ENCODE results near the gene MGAM2.

Gene MGAM2

DNA sequence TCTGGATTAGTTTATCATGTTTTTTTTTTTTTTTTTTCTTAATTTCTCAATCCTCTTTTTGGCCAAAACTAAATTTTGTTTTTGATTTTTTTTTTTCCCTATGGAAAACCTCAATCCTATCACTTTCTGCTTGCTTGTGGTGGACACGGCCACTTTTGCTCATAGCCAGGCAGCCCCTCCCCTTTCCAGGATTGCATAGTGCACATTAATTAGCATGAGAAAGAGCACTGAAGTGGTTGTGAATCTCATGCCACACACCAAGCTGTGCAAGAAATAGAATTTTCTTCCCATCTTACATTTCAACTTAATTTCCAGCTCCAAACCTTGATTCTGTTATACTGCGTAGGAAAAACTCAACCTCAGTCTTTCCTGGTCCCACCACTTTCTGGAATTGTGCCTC, 34.6 kb downstream of the MGAM2 start:
- in situ Hi-C loops (cut with MboI; ENCODE audit: low pct_unique_long_range_greater_than_20kb, low sequenced_read_pairs, unreplicated experiment) = no loop called here
- TF ChIP-seq, protein P1, sequence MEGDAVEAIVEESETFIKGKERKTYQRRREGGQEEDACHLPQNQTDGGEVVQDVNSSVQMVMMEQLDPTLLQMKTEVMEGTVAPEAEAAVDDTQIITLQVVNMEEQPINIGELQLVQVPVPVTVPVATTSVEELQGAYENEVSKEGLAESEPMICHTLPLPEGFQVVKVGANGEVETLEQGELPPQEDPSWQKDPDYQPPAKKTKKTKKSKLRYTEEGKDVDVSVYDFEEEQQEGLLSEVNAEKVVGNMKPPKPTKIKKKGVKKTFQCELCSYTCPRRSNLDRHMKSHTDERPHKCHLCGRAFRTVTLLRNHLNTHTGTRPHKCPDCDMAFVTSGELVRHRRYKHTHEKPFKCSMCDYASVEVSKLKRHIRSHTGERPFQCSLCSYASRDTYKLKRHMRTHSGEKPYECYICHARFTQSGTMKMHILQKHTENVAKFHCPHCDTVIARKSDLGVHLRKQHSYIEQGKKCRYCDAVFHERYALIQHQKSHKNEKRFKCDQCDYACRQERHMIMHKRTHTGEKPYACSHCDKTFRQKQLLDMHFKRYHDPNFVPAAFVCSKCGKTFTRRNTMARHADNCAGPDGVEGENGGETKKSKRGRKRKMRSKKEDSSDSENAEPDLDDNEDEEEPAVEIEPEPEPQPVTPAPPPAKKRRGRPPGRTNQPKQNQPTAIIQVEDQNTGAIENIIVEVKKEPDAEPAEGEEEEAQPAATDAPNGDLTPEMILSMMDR (IDR thresholded peaks at IDR 0.05; ENCODE audit: extremely low read depth, insufficient read depth, missing control alignments) = no peak
- no peak for DNase-seq (ENCODE audit: low spot score)

GRCh38 chr7:142150356-142150755, 38.8 kb downstream of the MGAM2 start:
- no peak for DNase-seq (ENCODE audit: low spot score)
- in situ Hi-C loops (cut with MboI; ENCODE audit: low pct_unique_long_range_greater_than_20kb, low sequenced_read_pairs, unreplicated experiment) = no loop called here
- TF ChIP-seq, protein P1 (IDR thresholded peaks at IDR 0.05; ENCODE audit: extremely low read depth, insufficient read depth, missing control alignments) = no peak

- in situ Hi-C loops (cut with MboI; ENCODE audit: low pct_unique_long_range_greater_than_20kb, low sequenced_read_pairs, unreplicated experiment) = no loop called here
- DNase-seq (ENCODE audit: low spot score) = no peak
- TF ChIP-seq, protein P1 (IDR thresholded peaks at IDR 0.05; ENCODE audit: extremely low read depth, insufficient read depth, missing control alignments) = no peak
Measured at GRCh38 chr7:142150869-142151268, 39.4 kb downstream of the MGAM2 start.

DNA sequence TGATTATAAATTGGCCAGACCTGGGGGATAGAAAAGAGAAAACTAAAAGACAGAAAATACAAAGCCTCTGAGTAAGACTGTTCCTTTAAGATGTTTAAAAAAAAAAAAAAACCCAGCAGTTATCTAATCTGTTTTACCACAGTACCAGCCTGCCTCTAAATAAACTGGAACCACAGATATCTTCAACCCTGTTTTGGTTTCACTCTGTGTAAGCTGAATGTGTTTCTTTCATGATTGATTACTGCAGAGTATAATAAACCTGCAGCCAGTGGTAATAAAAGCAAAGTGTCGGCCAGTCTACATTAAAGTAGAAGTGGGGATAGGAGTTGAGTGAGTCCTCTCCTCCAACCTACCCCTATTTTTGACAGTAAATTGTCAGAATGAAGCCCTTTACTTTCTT, 40.6 kb downstream of the MGAM2 start:
- in situ Hi-C loops (cut with MboI; ENCODE audit: low pct_unique_long_range_greater_than_20kb, low sequenced_read_pairs, unreplicated experiment) = no loop called here
- peak; percentile 13 for DNase-seq (ENCODE audit: low spot score)
- TF ChIP-seq, protein P1 (IDR thresholded peaks at IDR 0.05; ENCODE audit: extremely low read depth, insufficient read depth, missing control alignments) = no peak

- no peak for DNase-seq (ENCODE audit: low spot score)
- in situ Hi-C loops (cut with MboI; ENCODE audit: low pct_unique_long_range_greater_than_20kb, low sequenced_read_pairs, unreplicated experiment) = no loop called here
- TF ChIP-seq, protein P1 (IDR thresholded peaks at IDR 0.05; ENCODE audit: extremely low read depth, insufficient read depth, missing control alignments) = no peak
Measured at GRCh38 chr7:142153400-142153799, 41.9 kb downstream of the MGAM2 start.

DNA sequence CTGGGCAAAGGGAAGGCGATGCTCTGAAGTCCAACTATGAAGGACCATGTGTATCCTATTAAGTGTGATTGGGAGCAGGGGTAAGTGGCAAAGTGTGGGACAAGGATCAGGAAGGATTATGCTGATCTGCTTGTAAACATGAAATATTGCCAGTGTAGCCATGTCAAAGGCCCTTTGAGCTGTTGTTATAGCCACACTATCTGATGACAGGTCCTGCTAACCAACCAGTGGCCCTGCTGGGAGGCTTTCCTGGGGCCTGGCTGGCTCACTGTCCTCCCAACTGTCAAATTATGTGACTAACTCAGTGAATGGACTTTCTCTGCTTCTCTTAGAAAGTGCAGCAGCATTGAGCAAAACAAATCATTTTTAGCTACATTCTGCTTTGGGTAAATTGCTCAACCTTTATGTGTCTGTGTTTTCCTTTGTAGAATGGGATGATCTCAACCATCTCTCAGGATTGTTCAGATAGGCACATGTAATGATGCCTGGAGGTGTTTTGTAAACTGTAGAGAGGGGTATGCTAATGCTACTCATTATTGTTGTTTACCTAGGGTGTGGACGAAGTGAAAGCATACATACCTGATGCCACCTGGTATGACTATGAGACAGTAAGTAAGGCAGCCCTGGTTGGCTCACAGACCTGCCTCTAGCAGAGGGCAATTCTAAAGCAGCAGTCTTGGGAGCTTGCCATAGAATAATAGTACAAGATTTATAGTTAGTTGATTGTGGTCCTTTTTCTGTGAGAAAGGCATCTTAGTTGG, 47.4 kb downstream of the MGAM2 start:
- in situ Hi-C loops (cut with MboI; ENCODE audit: low pct_unique_long_range_greater_than_20kb, low sequenced_read_pairs, unreplicated experiment) = no loop called here
- DNase-seq (ENCODE audit: low spot score) = no peak
- TF ChIP-seq, protein P1 (IDR thresholded peaks at IDR 0.05; ENCODE audit: extremely low read depth, insufficient read depth, missing control alignments) = no peak
